H9 (cell line): ENCODE data around the gene FAM237B. TPM values are rescaled to one million over a fixed set of nuclear protein-coding genes. Genes with fewer than 3 reads are reported as not detected.

Experiments
- DNase-seq: peaks from one replicate; pipeline ENCODE4 v3.0.0-alpha.2; 2017
- H2AFZ ChIP-seq: one replicate; pipeline ENCODE4 v1.6.1; 2013; ENCODE audit warnings: mild to moderate bottlenecking, low read length, control low read depth, moderate library complexity
- H2AK5ac ChIP-seq: 2 replicates; pipeline ENCODE4 v1.6.1; 2013; ENCODE audit warnings: low read length, control low read depth, mixed read lengths; ENCODE audit not compliant: insufficient read length
- H2BK120ac ChIP-seq: one replicate; pipeline ENCODE4 v1.6.1; 2013; ENCODE audit warnings: low read depth, mild to moderate bottlenecking, low read length, control low read depth, inconsistent platforms; ENCODE audit not compliant: poor library complexity, severe bottlenecking
- H2BK12ac ChIP-seq: 2 replicates; pipeline ENCODE4 v1.6.1; 2013; ENCODE audit warnings: low read length, control low read depth, mixed read lengths, low read depth; ENCODE audit not compliant: insufficient read length
- H2BK15ac ChIP-seq: 2 replicates; pipeline ENCODE4 v1.6.1; 2013; ENCODE audit warnings: low read depth, low read length, control low read depth
- H2BK20ac ChIP-seq: one replicate; pipeline ENCODE4 v1.6.1; 2013; ENCODE audit warnings: low read depth, mild to moderate bottlenecking, low read length, control low read depth, inconsistent platforms; ENCODE audit not compliant: poor library complexity, severe bottlenecking
- H2BK5ac ChIP-seq: 2 replicates; pipeline ENCODE4 v1.6.1; 2013; ENCODE audit warnings: low read length, control low read depth, mixed read lengths; ENCODE audit not compliant: insufficient read length
- H3K14ac ChIP-seq: 2 replicates; pipeline ENCODE4 v1.6.1; 2013; ENCODE audit warnings: low read length, control low read depth; ENCODE audit not compliant: insufficient read depth
- H3K18ac ChIP-seq: 2 replicates; pipeline ENCODE4 v1.6.1; 2013; ENCODE audit warnings: low read depth, mild to moderate bottlenecking, mixed read lengths, low read length, control low read depth; ENCODE audit not compliant: insufficient read length
- H3K23ac ChIP-seq: 2 replicates; pipeline ENCODE4 v1.6.1; 2013; ENCODE audit warnings: low read length, control low read depth, mixed read lengths, low read depth; ENCODE audit not compliant: insufficient read length
- H3K23me2 ChIP-seq: 2 replicates; pipeline ENCODE4 v1.6.1; 2013; ENCODE audit warnings: low read depth, mild to moderate bottlenecking, mixed read lengths, low read length, control low read depth; ENCODE audit not compliant: insufficient read length, poor library complexity, severe bottlenecking
- H3K27ac ChIP-seq: 2 replicates; pipeline ENCODE4 v1.5.1; 2013; ENCODE audit warnings: low read length, control low read depth, mixed read lengths, low read depth; ENCODE audit not compliant: insufficient read length
- H3K27me3 ChIP-seq: 2 replicates; pipeline ENCODE4 v1.6.1; 2013; ENCODE audit warnings: low read length, control low read depth, inconsistent platforms; ENCODE audit not compliant: insufficient read depth
- H3K4ac ChIP-seq: 2 replicates; pipeline ENCODE4 v1.6.1; 2013; ENCODE audit warnings: low read depth, mild to moderate bottlenecking, control low read depth, inconsistent platforms, low read length, moderate library complexity
- H3K4me1 ChIP-seq: 2 replicates; pipeline ENCODE4 v1.6.1; 2013; ENCODE audit warnings: low read length, control low read depth, inconsistent platforms; ENCODE audit not compliant: insufficient read depth
- H3K4me2 ChIP-seq: 2 replicates; pipeline ENCODE4 v1.6.1; 2013; ENCODE audit warnings: low read length, control low read depth, mixed read lengths; ENCODE audit not compliant: insufficient read length, insufficient read depth
- H3K56ac ChIP-seq: 2 replicates; pipeline ENCODE4 v1.6.1; 2013; ENCODE audit warnings: low read depth, mild to moderate bottlenecking, mixed read lengths, low read length, control low read depth; ENCODE audit not compliant: insufficient read length
- H3K79me1 ChIP-seq: 2 replicates; pipeline ENCODE4 v1.6.1; 2013; ENCODE audit warnings: low read depth, mild to moderate bottlenecking, moderate library complexity, low read length, control low read depth, inconsistent platforms; ENCODE audit not compliant: insufficient read depth, poor library complexity, severe bottlenecking
- H3K79me2 ChIP-seq: 2 replicates; pipeline ENCODE4 v1.6.1; 2013; ENCODE audit warnings: low read length, control low read depth, inconsistent platforms; ENCODE audit not compliant: insufficient read depth
- H3K9ac ChIP-seq: 2 replicates; pipeline ENCODE4 v1.6.1; 2013; ENCODE audit warnings: low read length, control low read depth, mixed read lengths; ENCODE audit not compliant: insufficient read length; ENCODE audit errors: extremely low read depth
- H3K9me3 ChIP-seq: one replicate; pipeline ENCODE4 v1.6.1; 2013; ENCODE audit warnings: low read depth, low read length, inconsistent platforms; ENCODE audit not compliant: control insufficient read depth
- H3T11ph ChIP-seq: one replicate; pipeline ENCODE4 v1.6.1; 2013; ENCODE audit warnings: mild to moderate bottlenecking, low read length, control low read depth, inconsistent platforms
- H4K20me1 ChIP-seq: one replicate; pipeline ENCODE4 v1.6.1; 2013; ENCODE audit not compliant: control insufficient read depth, insufficient read length, insufficient read depth
- H4K5ac ChIP-seq: 2 replicates; pipeline ENCODE4 v1.6.1; 2013; ENCODE audit warnings: low read depth, mild to moderate bottlenecking, mixed read lengths, low read length, control low read depth; ENCODE audit not compliant: insufficient read length
- H4K8ac ChIP-seq: replicated peaks from 2 replicates; pipeline ENCODE4 v1.6.1; 2013; ENCODE audit warnings: low read length, control low read depth, mixed read lengths, low read depth; ENCODE audit not compliant: insufficient read length
- H4K91ac ChIP-seq: 2 replicates; pipeline ENCODE4 v1.6.1; 2013; ENCODE audit warnings: low read depth, mild to moderate bottlenecking, moderate library complexity, mixed read lengths, low read length, control low read depth; ENCODE audit not compliant: insufficient read length
- H3K27ac Mint-ChIP-seq, 3 experiments: 2 replicates in 2 of 3; 3 replicates in 1 of 3; pipeline ENCODE4 v1.8.0; 2020 to 2021; ENCODE audit warnings: mixed read lengths in 3 of 3, mild to moderate bottlenecking in 1 of 3, moderate library complexity in 1 of 3
- H3K27me3 Mint-ChIP-seq: 2 replicates; pipeline ENCODE4 v1.8.0; 2021; ENCODE audit warnings: low read depth, mild to moderate bottlenecking, moderate library complexity, mixed read lengths
- H3K36me3 Mint-ChIP-seq, 3 experiments: 2 replicates in 2 of 3; 3 replicates in 1 of 3; pipeline ENCODE4 v1.8.0; 2020 to 2021; ENCODE audit warnings: low read depth in 3 of 3, mixed read lengths in 3 of 3; ENCODE audit not compliant: insufficient read depth in 1 of 3
- H3K4me1 Mint-ChIP-seq, 2 experiments: 2 replicates each; pipeline ENCODE4 v1.8.0; 2020; ENCODE audit warnings: mixed read lengths in 2 of 2
- H3K4me3 Mint-ChIP-seq, 2 experiments: 2 replicates in 1 of 2; 3 replicates in 1 of 2; pipeline ENCODE4 v1.8.0; 2020 to 2021; ENCODE audit warnings: mild to moderate bottlenecking in 2 of 2, mixed read lengths in 2 of 2, moderate library complexity in 1 of 2
- H3K9me3 Mint-ChIP-seq, 2 experiments: 2 replicates in 1 of 2; 3 replicates in 1 of 2; pipeline ENCODE4 v1.8.0; 2020; ENCODE audit warnings: mild to moderate bottlenecking in 2 of 2, mixed read lengths in 2 of 2, moderate library complexity in 1 of 2
- CTCF ChIP-seq: fragments of 200-600 bp; sonication (generic); conservative IDR thresholded peaks from 3 replicates; pipeline ENCODE4 v1.8.0; 2021; ENCODE audit warnings: antibody characterized with exemption, mild to moderate bottlenecking
- WGBS: extraction: QIAGEN DNeasy Blood & Tissue Kit; methylation state at CpG from one replicate; pipeline ENCODE4 v1.1.7; 2013; ENCODE audit warnings: missing lambda C conversion rate, low lambda C conversion rate, mixed read lengths; ENCODE audit not compliant: insufficient read length; ENCODE audit errors: extremely low coverage; 5-methylcytosine and 5-hydroxymethylcytosine counted together
- total RNA-seq: library from RNA; stranded (reverse); gene quantifications from 2 replicates; pipeline ENCODE4 v1.2.1, GENCODE V29; 2021

Gene FAM237B
- total RNA-seq, 1 experiment from 2014 or later, result not detected

- no peaks in the 10 kb centered on the region for H3K36me3 Mint-ChIP-seq
- no peak overlapping the region for H3K9ac ChIP-seq
- H2AFZ ChIP-seq, result no peak overlapping the region
- no peaks in the 10 kb centered on the region for H3K9me3 Mint-ChIP-seq
- no peak overlapping the region for H2BK15ac ChIP-seq
- H3K27me3 ChIP-seq, result peaks cover 9% of the 10 kb centered on the region; the same call in 1 of the 2 replicates
- no peak overlapping the region for H3K23ac ChIP-seq
- DNase-seq, result no peak
- no CpG with 5 or more reads among the region's 1 CpG for WGBS
- H3K56ac ChIP-seq, result no peak overlapping the region
- no peak overlapping the region for H4K5ac ChIP-seq
- H3K27me3 Mint-ChIP-seq, result peaks cover 25% of the 10 kb centered on the region
- H3K4me3 Mint-ChIP-seq, result no peak overlapping the region
- H3T11ph ChIP-seq, result no peak overlapping the region
- H4K20me1 ChIP-seq, result no peaks in the 10 kb centered on the region
- H3K4me2 ChIP-seq, result no peak overlapping the region
- H3K4me1 ChIP-seq, result no peaks in the 10 kb centered on the region
- H4K8ac ChIP-seq, result no peak overlapping the region
- no peaks in the 10 kb centered on the region for H3K9me3 ChIP-seq
- H3K4ac ChIP-seq, result no peak overlapping the region
- H3K18ac ChIP-seq, result no peak overlapping the region
- no peak overlapping the region for H2AK5ac ChIP-seq
- no peak overlapping the region for H4K91ac ChIP-seq
- no peak overlapping the region for H2BK5ac ChIP-seq
- H3K79me1 ChIP-seq, result no peaks in the 10 kb centered on the region
- H3K79me2 ChIP-seq, result no peaks in the 10 kb centered on the region
- no peak overlapping the region for H3K27ac ChIP-seq
- no peak overlapping the region for H2BK120ac ChIP-seq
- no peak overlapping the region for H3K14ac ChIP-seq
- no peak for TF ChIP-seq CTCF
- peaks cover 7% of the 10 kb centered on the region in 2 experiments for H3K4me1 Mint-ChIP-seq
- H2BK12ac ChIP-seq, result no peak overlapping the region
- peak overlapping the region in 1 of 3 experiments; percentile 90; a peak in 1 of 7 replicates for H3K27ac Mint-ChIP-seq
- H2BK20ac ChIP-seq, result no peak overlapping the region
- H3K23me2 ChIP-seq, result no peaks in the 10 kb centered on the region
These were observed 5.4 kb upstream of the FAM237B start for GRCh38 chr7:90326500-90326899.
